Activated naive CD4-positive, alpha-beta T cell treated with anti-CD3 and anti-CD28 coated beads for 36 hours (primary cell): ENCODE results near the gene TRAPPC3. TPM values are rescaled to one million over a fixed set of nuclear protein-coding genes. Genes with fewer than 3 reads are reported as not detected.

Experiments used
- CTCF ChIA-PET: fragments of 350-600 bp; sonication (Branson Sonifier 250); formaldehyde crosslinking; loops from one replicate; lab custom pipeline; 2021; ENCODE audit warnings: antibody characterized with exemption; lab: Charles Lee
- DNase-seq: peaks from one replicate; pipeline ENCODE4 v3.0.0-alpha.2; 2020
- H3K27ac Mint-ChIP-seq: one replicate; pipeline ENCODE4 v1.8.0; 2021; ENCODE audit warnings: mild to moderate bottlenecking, mixed read lengths
- H3K27me3 Mint-ChIP-seq: one replicate; pipeline ENCODE4 v1.8.0; 2021; ENCODE audit warnings: low read depth, mixed read lengths
- H3K36me3 Mint-ChIP-seq: one replicate; pipeline ENCODE4 v1.8.0; 2021; ENCODE audit warnings: low read depth, mixed read lengths
- H3K4me1 Mint-ChIP-seq: one replicate; pipeline ENCODE4 v1.8.0; 2021; ENCODE audit warnings: low read depth, mixed read lengths
- H3K4me3 Mint-ChIP-seq: one replicate; pipeline ENCODE4 v1.8.0; 2021; ENCODE audit warnings: mild to moderate bottlenecking, moderate library complexity, mixed read lengths
- H3K9me3 Mint-ChIP-seq: one replicate; pipeline ENCODE4 v1.8.0; 2021; ENCODE audit warnings: mixed read lengths
- intact Hi-C: fragments of 100-400 bp; cut with micrococcal nuclease; formaldehyde crosslinking; loops from one replicate; pipeline ENCODE4 v1.15.1; 2023
- total RNA-seq, 2 experiments: library from RNA; stranded (reverse); gene quantifications; one replicate each; pipeline ENCODE4 v1.2.3, GENCODE V29; 2021

TRAPPC3 gene
- total RNA-seq, 2 experiments from 2014 or later: 35.9 to 37.6 TPM

GRCh38 chr1:36155408-36156328 lies 6.4 kb upstream of the TRAPPC3 start, which contains the start of gene MAP7D1:
Gene MAP7D1 (plus strand): TSS chr1:36156160. CDS start chr1:36156418, 258 bp downstream.
- no peaks in the 10 kb centered on the region for H3K9me3 Mint-ChIP-seq
- peak within 1 kb of the TSS; percentile 90 for H3K4me3 Mint-ChIP-seq
- H3K27me3 Mint-ChIP-seq: no peaks in the 10 kb centered on the region
- intact Hi-C loops: loop anchor here (1.0 to 10.0 kb wide), 5 partner anchors 33 to 1359 kb away; partner anchors contain the start of genes MEAF6 and SFPQ
- DNase-seq: peak; percentile 88
- peaks cover 66% of the 10 kb centered on the region for H3K4me1 Mint-ChIP-seq
- peak within 1 kb of the TSS; percentile 94 for H3K27ac Mint-ChIP-seq
- CTCF ChIA-PET: interaction anchor here (0.6 to 2.7 kb wide), 3 partner anchors 32 to 264 kb away, joined by 3 to 15 read pairs (median 7); no protein-coding TSS in a partner anchor
- H3K36me3 Mint-ChIP-seq: peaks cover 6% of the 10 kb centered on the region

- H3K27ac Mint-ChIP-seq: peak overlapping the region; percentile 89
- CTCF ChIA-PET: interaction anchor here (0.6 to 2.7 kb wide), 4 partner anchors 15 to 131 kb away, joined by 3 to 15 read pairs (median 4); no protein-coding TSS in a partner anchor
- intact Hi-C loops: loop anchor here (1.0 to 10.0 kb wide), 4 partner anchors 33 to 1360 kb away; partner anchors contain the start of genes MEAF6 and SFPQ
Observed at GRCh38 chr1:36154765-36155407, 5.6 kb upstream of the TRAPPC3 start.

GRCh38 chr1:36154335-36154734 lies 5.0 kb upstream of the TRAPPC3 start:
- DNase-seq: no peak
- intact Hi-C loops: loop anchor here (10.0 kb wide), 2 partner anchors 960 to 1360 kb away; partner anchors contain the start of genes MEAF6 and SFPQ
- Mint-ChIP-seq H3K4me3 (peak overlapping the region; percentile 79), H3K4me1 (peaks cover 68% of the 10 kb centered on the region), H3K36me3 (peaks cover 6% of the 10 kb centered on the region), H3K9me3 (no peaks in the 10 kb centered on the region), H3K27me3 (no peaks in the 10 kb centered on the region), H3K27ac (peak overlapping the region; percentile 9)
- CTCF ChIA-PET: interaction anchor here (0.6 to 2.7 kb wide), 4 partner anchors 15 to 131 kb away, joined by 3 to 15 read pairs (median 4); no protein-coding TSS in a partner anchor

More at GRCh38 chr1:36154765-36155407, 5.6 kb upstream of the TRAPPC3 start:
- H3K9me3 Mint-ChIP-seq: no peaks in the 10 kb centered on the region
- H3K36me3 Mint-ChIP-seq: peaks cover 6% of the 10 kb centered on the region
- peaks cover 70% of the 10 kb centered on the region for H3K4me1 Mint-ChIP-seq
- H3K27me3 Mint-ChIP-seq: no peaks in the 10 kb centered on the region
- DNase-seq: no peak
- peak overlapping the region; percentile 79 for H3K4me3 Mint-ChIP-seq

GRCh38 chr1:36153476-36153875 lies 4.2 kb upstream of the TRAPPC3 start:
- no peak for DNase-seq
- Mint-ChIP-seq H3K27ac (peak overlapping the region; percentile 81), H3K4me3 (no peak overlapping the region), H3K4me1 (peaks cover 67% of the 10 kb centered on the region), H3K36me3 (peaks cover 6% of the 10 kb centered on the region), H3K27me3 (no peaks in the 10 kb centered on the region), H3K9me3 (no peaks in the 10 kb centered on the region)
- intact Hi-C loops: loop anchor here (10.0 kb wide), 2 partner anchors 959 to 1361 kb away; partner anchors contain the start of genes MEAF6 and SFPQ
- CTCF ChIA-PET: interaction anchor here (1.1 to 2.7 kb wide), 2 partner anchors 35 to 71 kb away, joined by 3 to 15 read pairs; partner anchors contain the start of gene THRAP3

- Mint-ChIP-seq H3K36me3 (peaks cover 1% of the 10 kb centered on the region), H3K9me3 (no peaks in the 10 kb centered on the region), H3K4me3 (peak overlapping the region; percentile 14), H3K27ac (peak overlapping the region; percentile 87), H3K27me3 (no peaks in the 10 kb centered on the region), H3K4me1 (peaks cover 69% of the 10 kb centered on the region)
- intact Hi-C loops: loop anchor here (10.0 kb wide), 2 partner anchors 957 to 1363 kb away; partner anchors contain the start of genes MEAF6 and SFPQ
- peak; percentile 73 for DNase-seq
- CTCF ChIA-PET: interaction anchor here (0.5 to 5.0 kb wide), 7 partner anchors 10 to 449 kb away, joined by 3 to 89 read pairs (median 29); no protein-coding TSS in a partner anchor
Observed at GRCh38 chr1:36151845-36152203, 2.5 kb upstream of the TRAPPC3 start.

- intact Hi-C loops: loop anchor here (10.0 kb wide), 2 partner anchors 956 to 1364 kb away; partner anchors contain the start of genes MEAF6 and SFPQ
- Mint-ChIP-seq H3K27ac (peak overlapping the region; percentile 88), H3K4me3 (peak overlapping the region; percentile 47), H3K27me3 (no peaks in the 10 kb centered on the region), H3K36me3 (peaks cover 2% of the 10 kb centered on the region), H3K9me3 (no peaks in the 10 kb centered on the region), H3K4me1 (peaks cover 69% of the 10 kb centered on the region)
- CTCF ChIA-PET: interaction anchor here (0.7 to 5.0 kb wide), 7 partner anchors 10 to 450 kb away, joined by 3 to 89 read pairs (median 29); no protein-coding TSS in a partner anchor
- DNase-seq: no peak
Observed at GRCh38 chr1:36151134-36151844, 2.0 kb upstream of the TRAPPC3 start.

- Mint-ChIP-seq H3K4me1 (peaks cover 69% of the 10 kb centered on the region), H3K27me3 (no peaks in the 10 kb centered on the region), H3K36me3 (peaks cover 2% of the 10 kb centered on the region), H3K4me3 (peak overlapping the region; percentile 99), H3K27ac (peak overlapping the region; percentile 88), H3K9me3 (no peaks in the 10 kb centered on the region)
- CTCF ChIA-PET: interaction anchor here (0.6 to 5.0 kb wide), 30 partner anchors 11 to 1542 kb away, joined by 3 to 89 read pairs (median 6); partner anchors contain the start of genes CDCA8, SH3D21 and THRAP3
- peak; percentile 82 for DNase-seq
- intact Hi-C loops: loop anchor here (10.0 kb wide), 2 partner anchors 956 to 1364 kb away; partner anchors contain the start of genes MEAF6 and SFPQ
Observed at GRCh38 chr1:36150296-36151133, 1.2 kb upstream of the TRAPPC3 start.

GRCh38 chr1:36149973-36150295 lies 648 bp upstream of the TRAPPC3 start:
- DNase-seq: peak; percentile 45
- Mint-ChIP-seq H3K36me3 (peaks cover 2% of the 10 kb centered on the region), H3K27me3 (no peaks in the 10 kb centered on the region), H3K27ac (peak overlapping the region; percentile 88), H3K4me3 (peak overlapping the region; percentile 99), H3K4me1 (peaks cover 67% of the 10 kb centered on the region), H3K9me3 (no peaks in the 10 kb centered on the region)
- intact Hi-C loops: loop anchor here (1.0 to 10.0 kb wide), 17 partner anchors 7 to 1365 kb away; partner anchors contain the start of genes AGO1, AGO3, MEAF6 and MRPS15
- CTCF ChIA-PET: interaction anchor here (0.6 to 5.0 kb wide), 30 partner anchors 10 to 1542 kb away, joined by 3 to 89 read pairs (median 6); partner anchors contain the start of genes CDCA8, SH3D21 and THRAP3

- Mint-ChIP-seq H3K9me3 (no peaks in the 10 kb centered on the region), H3K36me3 (peaks cover 2% of the 10 kb centered on the region), H3K4me3 (peak overlapping the region; percentile 99), H3K4me1 (peaks cover 67% of the 10 kb centered on the region), H3K27ac (peak overlapping the region; percentile 88), H3K27me3 (no peaks in the 10 kb centered on the region)
- intact Hi-C loops: loop anchor here (1.0 to 2.0 kb wide), 15 partner anchors 8 to 315 kb away; partner anchors contain the start of genes AGO1, AGO3, MRPS15 and THRAP3
- CTCF ChIA-PET: interaction anchor here (0.7 to 5.0 kb wide), 20 partner anchors 9 to 263 kb away, joined by 3 to 89 read pairs (median 8); partner anchors contain the start of gene THRAP3
- DNase-seq: no peak
Observed at GRCh38 chr1:36148821-36149236, 457 bp downstream of the TRAPPC3 start.

GRCh38 chr1:36144413-36144812 lies 4.9 kb downstream of the TRAPPC3 start:
- Mint-ChIP-seq H3K9me3 (no peaks in the 10 kb centered on the region), H3K4me3 (no peak overlapping the region), H3K27ac (no peak overlapping the region), H3K4me1 (peaks cover 58% of the 10 kb centered on the region), H3K36me3 (peaks cover 2% of the 10 kb centered on the region), H3K27me3 (no peaks in the 10 kb centered on the region)
- DNase-seq: no peak
- CTCF ChIA-PET: interaction anchor here (0.6 to 1.7 kb wide), 6 partner anchors 9 to 225 kb away, joined by 3 to 7 read pairs (median 4); no protein-coding TSS in a partner anchor
- intact Hi-C loops: no loop called here
